ENCODE results near the gene TRIO. TPM values are rescaled to one million over a fixed set of nuclear protein-coding genes. Genes with fewer than 3 reads are reported as not detected.
A peak's percentile ranks its signal among the peaks of the same experiment; 100 is the strongest.

TRIO gene
- total and polyA plus RNA-seq, 2 of the 8 experiments (the other 6 are each of a cell fraction or from before 2014, with no cell fraction given), result 35.1 to 69.1 TPM

DNA sequence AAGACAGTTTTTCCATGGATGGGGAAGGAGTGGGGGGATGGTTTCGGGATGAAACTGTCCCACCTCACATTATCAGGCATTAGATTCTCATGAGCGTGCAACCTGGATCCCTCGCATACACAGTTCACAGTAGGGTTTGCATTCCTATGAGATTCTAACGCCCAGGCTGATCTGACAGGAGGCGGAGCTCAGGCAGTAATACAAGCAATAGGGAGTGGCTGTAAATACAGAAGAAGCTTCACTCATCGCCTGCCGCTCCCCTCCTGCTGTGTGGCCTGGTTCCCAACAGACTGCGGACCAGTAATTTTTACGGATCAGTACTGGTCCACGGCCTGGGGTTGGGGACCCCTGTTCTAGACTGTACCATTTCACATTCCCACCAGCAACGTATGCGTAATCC, 370.1 kb downstream of the TRIO start:
- no peaks in the 10 kb centered on the region for H3K36me3 ChIP-seq (ENCODE audit: control insufficient read depth in 2 of 4, insufficient read depth in 4 of 4, low read length in 3 of 4)
- H3K79me2 ChIP-seq (ENCODE audit: control insufficient read depth in 1 of 2, insufficient read depth in 2 of 2, low read length in 2 of 2), result no peaks in the 10 kb centered on the region
- no peak overlapping the region for H3K56ac ChIP-seq (replicated peaks; ENCODE audit: insufficient read length, low read depth, low read length)
- peaks cover 0 to 1% of the 10 kb centered on the region in 2 experiments for H4K20me1 ChIP-seq (replicated peaks in 1 of 2; ENCODE audit: control insufficient read depth in 1 of 2, insufficient read depth in 2 of 2, low read length in 2 of 2)
- no peaks in the 10 kb centered on the region for H3K9me3 ChIP-seq (ENCODE audit: insufficient read depth in 2 of 2, low read depth in 1 of 2, low read length in 1 of 2)
- 86% methylated on average over 12 of the region's 12 CpGs; no CpG with 5 or more reads in 1 of the 2 experiments for WGBS, 2 experiments (ENCODE audit: extremely low coverage in 1 of 2, insufficient coverage in 1 of 2, insufficient read length in 1 of 2, insufficient replicate concordance in 2 of 2, low coverage in 1 of 2, low lambda C conversion rate in 2 of 2, missing lambda C conversion rate in 1 of 2)
- H2BK120ac ChIP-seq (replicated peaks; ENCODE audit: low read depth, low read length), result no peak overlapping the region
- no peaks in the 10 kb centered on the region; a peak in 1 of 7 replicates for H3K4me1 ChIP-seq (replicated peaks in 1 of 4; ENCODE audit: control insufficient read depth in 3 of 4, insufficient read depth in 4 of 4, low read length in 3 of 4)
- no peak for DNase-seq (ENCODE audit: low read depth in 1 of 2, low spot score in 2 of 2)
- H2AFZ ChIP-seq (ENCODE audit: low read length), result no peak overlapping the region
- no peak overlapping the region for H2BK5ac ChIP-seq (ENCODE audit: low read depth, low read length)
- ChIA-PET CTCF (ENCODE audit: partially characterized antibody) (interaction anchor here (1.2 to 2.5 kb wide), 2 partner anchors 8 to 135 kb away, joined by 3 to 10 read pairs; no protein-coding TSS in a partner anchor), POLR2A (ENCODE audit: partially characterized antibody) (no interaction called here)
- H3K79me1 ChIP-seq (ENCODE audit: low read depth, low read length), result no peaks in the 10 kb centered on the region
- H4K8ac ChIP-seq (ENCODE audit: extremely low read depth, insufficient read depth, low read length), result peak overlapping the region; percentile 58; the same call in 1 of the 2 replicates
- FAIRE-seq, result no peak
- no peak overlapping the region for H3K27ac ChIP-seq (ENCODE audit: low read depth, low read length)
- no peak overlapping the region for H2BK12ac ChIP-seq (ENCODE audit: low read depth, low read length)
- H3K23me2 ChIP-seq (ENCODE audit: low read depth, low read length), result no peaks in the 10 kb centered on the region
- no peaks in the 10 kb centered on the region for H3K27me3 ChIP-seq (replicated peaks in 1 of 4; ENCODE audit: control insufficient read depth in 3 of 4, extremely low read depth in 1 of 4, insufficient read depth in 3 of 4, low read length in 3 of 4)
- H4K91ac ChIP-seq (replicated peaks; ENCODE audit: insufficient read length, low read length), result no peak overlapping the region
- no peak overlapping the region for H2BK15ac ChIP-seq (ENCODE audit: low read length)
- no peak overlapping the region for H3K4me3 ChIP-seq (ENCODE audit: extremely low read depth in 1 of 4, insufficient read depth in 2 of 4, low read depth in 3 of 4, low read length in 4 of 4)
- no peak overlapping the region for H2AK5ac ChIP-seq (ENCODE audit: low read depth, low read length)
- H3K23ac ChIP-seq (ENCODE audit: insufficient read length), result no peak overlapping the region
- H3K4me2 ChIP-seq (ENCODE audit: insufficient read depth in 1 of 2, low read depth in 2 of 2, low read length in 2 of 2), result no peak overlapping the region
- H4K5ac ChIP-seq (ENCODE audit: insufficient read length, low read depth, low read length), result no peak overlapping the region
- H3K4ac ChIP-seq (replicated peaks; ENCODE audit: insufficient read length, low read depth, low read length), result no peak overlapping the region
- TF ChIP-seq EP300 (IDR thresholded peaks at IDR 0.05; ENCODE audit: borderline replicate concordance in 1 of 2, low read depth in 2 of 2, low read length in 2 of 2), result no peak
- TF ChIP-seq CBX8 (IDR thresholded peaks at IDR 0.05; ENCODE audit: borderline replicate concordance, low read depth, low read length), result no peak
- TF ChIP-seq POLR2AphosphoS5 (IDR thresholded peaks at IDR 0.05; ENCODE audit: low read depth, low read length), result no peak
- no peak for TF ChIP-seq CBX5 (IDR thresholded peaks at IDR 0.05; ENCODE audit: low read depth, low read length)
- no peak for TF ChIP-seq RAD21 (IDR thresholded peaks at IDR 0.05 in 1 of 2, conservative IDR thresholded peaks at IDR 0.05 in 1 of 2; ENCODE audit: low read depth in 2 of 2, low read length in 2 of 2)
- no peak for TF ChIP-seq PHF8 (conservative IDR thresholded peaks at IDR 0.05; ENCODE audit: low read depth, low read length)
- H3K9ac ChIP-seq (replicated peaks in 1 of 4; ENCODE audit: extremely low read depth in 1 of 4, low read depth in 3 of 4, low read length in 3 of 4), result no peak overlapping the region
- H3K18ac ChIP-seq (ENCODE audit: extremely low read depth, low read length), result no peak overlapping the region
- H2BK20ac ChIP-seq (ENCODE audit: low read length), result no peak overlapping the region
- H3K14ac ChIP-seq (ENCODE audit: insufficient read length), result no peak overlapping the region
